NCI-H82 treated with DMSO at 0.1 percent for 48 hours (cell line): Measurements from ENCODE around the gene RASSF6.
"Not testable (repeated sequence)": the region's sequence is repeated elsewhere in the genome, so short reads cannot be mapped to it uniquely, and the experiment has no call there.

ENCODE experiments used
- DNase-seq: peaks from one replicate; lab custom pipeline; 2025; ENCODE audit not compliant: unreplicated experiment; lab: John Stamatoyannopoulos, UW

The RASSF6 gene, protein sequence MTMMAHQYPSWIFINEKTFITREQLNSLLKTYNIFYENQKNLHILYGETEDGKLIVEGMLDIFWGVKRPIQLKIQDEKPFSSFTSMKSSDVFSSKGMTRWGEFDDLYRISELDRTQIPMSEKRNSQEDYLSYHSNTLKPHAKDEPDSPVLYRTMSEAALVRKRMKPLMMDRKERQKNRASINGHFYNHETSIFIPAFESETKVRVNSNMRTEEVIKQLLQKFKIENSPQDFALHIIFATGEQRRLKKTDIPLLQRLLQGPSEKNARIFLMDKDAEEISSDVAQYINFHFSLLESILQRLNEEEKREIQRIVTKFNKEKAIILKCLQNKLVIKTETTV

DNA sequence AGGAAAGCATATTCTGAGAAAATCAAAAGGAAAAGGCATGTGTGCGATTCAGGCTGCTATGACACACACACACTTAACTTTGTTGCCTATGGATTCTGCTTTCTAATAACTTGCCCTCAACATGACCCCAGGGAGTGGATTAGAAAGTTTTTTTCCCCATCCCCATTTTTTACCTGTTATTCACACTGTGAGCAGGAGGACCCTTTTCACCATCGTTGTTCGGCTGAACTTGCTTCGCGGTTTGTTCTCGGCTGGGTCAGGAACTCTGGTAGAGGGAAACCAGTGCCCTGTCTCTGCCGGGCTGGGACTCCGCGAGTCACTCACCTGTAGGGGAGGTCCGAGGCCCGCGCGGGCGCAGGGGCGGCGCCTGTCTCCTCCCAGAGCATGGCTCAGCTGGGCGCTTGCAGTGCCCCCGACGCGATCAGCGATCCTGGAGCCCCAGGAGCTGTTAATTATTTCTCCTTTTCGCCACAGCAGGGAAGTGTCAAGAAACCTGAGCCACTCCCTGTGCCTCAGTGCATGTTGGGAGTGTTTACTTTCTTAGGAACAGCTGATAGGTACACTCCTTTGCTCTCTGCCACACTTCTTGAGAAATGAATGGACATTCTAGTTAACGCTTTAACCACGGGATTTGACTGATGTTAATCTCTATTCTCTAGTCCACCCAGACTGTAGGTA is at the start of gene RASSF6:
Gene RASSF6, minus strand, starts transcription at position 322 of the 678 bp plus-strand sequence. CDS start 8,641 bp downstream, outside the sequence.
- DNase-seq, result no peak

- DNase-seq, result no peak
Measured at GRCh38 chr4:73669410-73670183, 49.4 kb upstream of the RASSF6 start.

DNA sequence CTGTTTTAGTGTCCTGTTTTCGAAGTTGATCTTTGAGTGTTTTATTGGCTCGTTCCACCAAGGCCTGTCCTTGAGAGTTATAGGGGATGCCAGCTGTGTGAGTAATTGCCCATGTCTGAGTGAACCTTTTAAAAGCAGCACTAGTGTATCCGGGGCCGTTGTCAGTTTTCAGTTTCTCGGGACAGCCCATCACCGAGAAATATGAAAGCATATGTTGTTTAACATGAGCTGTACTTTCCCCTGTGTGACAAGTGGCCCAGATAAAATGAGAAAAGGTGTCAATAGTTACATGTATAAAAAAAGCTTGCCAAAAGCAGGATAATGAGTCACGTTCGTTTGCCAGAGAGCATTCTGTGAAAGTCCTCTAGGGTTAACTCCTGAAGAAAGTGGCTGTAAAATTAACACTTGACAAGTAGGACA is 48.6 kb upstream of the RASSF6 start:
- no peak for DNase-seq

- not testable (repeated sequence) for DNase-seq
Measured at GRCh38 chr4:73665924-73666323, 45.7 kb upstream of the RASSF6 start.

GRCh38 chr4:73664470-73664869 is 44.2 kb upstream of the RASSF6 start:
- DNase-seq, result no peak

DNA sequence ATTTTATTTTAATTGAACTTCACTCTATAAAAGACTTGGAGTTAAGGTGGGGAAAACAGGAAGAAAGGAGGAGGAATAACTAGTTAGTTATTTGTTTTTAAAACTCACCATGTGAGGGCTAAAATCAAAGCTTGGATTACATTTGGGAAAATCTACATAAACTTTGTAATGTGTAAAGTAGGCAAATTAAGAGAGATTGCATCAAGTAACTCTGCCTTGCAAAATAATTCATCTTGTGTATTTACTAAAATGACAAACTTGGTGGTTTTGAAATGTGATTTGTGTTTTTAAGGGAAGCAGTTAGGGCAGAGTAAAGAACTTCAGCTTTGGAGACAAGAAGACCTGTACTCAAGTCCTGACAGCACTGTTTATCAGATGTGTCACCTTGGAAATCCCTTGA is 43.3 kb upstream of the RASSF6 start:
- DNase-seq, result no peak

GRCh38 chr4:73662709-73663546 is 42.7 kb upstream of the RASSF6 start:
- DNase-seq, result peak; percentile 25

DNA sequence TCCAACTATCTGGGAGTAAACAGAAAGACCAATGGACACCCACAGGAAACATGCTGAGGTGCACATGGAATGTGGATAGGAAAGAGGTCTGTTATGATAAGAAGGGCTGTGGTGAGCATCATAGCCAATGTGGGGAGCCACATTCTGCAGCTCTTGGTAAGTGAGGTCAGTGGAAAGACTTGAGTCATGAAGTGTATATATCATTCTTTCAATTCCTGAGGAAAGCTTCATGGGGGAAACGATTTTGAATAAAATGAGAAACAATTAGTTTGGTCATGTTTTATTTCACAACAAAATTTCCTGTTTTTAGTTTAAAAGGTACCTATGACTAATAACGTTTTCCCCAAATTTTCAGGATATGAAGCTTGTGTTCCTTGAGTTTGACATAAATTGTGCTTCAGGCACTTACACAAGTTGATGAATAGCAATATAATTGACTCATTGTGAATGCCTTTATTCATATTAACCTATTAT is 41.4 kb upstream of the RASSF6 start:
- DNase-seq, result no peak

DNA sequence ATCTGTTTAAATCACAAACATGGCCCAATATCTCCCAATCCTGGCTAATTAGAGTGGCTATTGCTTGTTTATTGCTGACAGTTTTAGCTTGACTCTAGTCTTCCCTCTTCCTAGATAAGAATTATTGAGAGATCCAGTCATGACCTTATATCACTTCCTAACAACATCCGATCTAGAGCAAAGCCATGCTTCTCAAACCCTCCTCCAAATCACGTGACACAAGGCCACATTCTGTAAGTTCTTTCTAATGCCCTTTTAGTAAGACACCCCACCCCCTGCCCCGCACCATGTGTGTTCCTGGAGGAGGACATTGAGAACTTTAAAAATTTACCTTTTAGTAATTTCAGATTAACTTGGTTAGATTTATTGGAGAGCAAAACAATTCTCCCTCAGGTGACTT is 40.6 kb upstream of the RASSF6 start:
- no peak for DNase-seq

GRCh38 chr4:73653695-73654106 is 33.5 kb upstream of the RASSF6 start:
- peak; percentile 14 for DNase-seq

- no peak for DNase-seq
Measured at GRCh38 chr4:73650250-73650649, 30.0 kb upstream of the RASSF6 start.

DNA sequence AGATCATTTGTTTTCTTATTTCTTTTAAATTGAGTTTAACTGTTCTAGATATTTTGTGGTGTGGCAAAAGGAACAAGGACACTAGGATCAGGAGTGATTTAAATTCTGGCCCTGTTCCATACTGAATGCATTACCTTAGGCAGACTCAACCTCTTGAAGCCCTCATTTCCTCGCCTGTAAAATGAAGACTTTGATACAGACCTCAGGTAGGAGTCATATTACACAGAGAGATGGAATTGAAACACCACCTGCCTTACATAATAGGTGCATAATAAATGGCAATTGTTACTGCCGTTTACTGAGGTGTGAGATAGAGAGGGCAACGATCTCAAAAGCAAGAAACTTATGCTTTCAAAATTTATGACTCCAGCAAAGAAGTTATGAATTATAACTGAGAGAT is 28.2 kb upstream of the RASSF6 start:
- no peak for DNase-seq

DNA sequence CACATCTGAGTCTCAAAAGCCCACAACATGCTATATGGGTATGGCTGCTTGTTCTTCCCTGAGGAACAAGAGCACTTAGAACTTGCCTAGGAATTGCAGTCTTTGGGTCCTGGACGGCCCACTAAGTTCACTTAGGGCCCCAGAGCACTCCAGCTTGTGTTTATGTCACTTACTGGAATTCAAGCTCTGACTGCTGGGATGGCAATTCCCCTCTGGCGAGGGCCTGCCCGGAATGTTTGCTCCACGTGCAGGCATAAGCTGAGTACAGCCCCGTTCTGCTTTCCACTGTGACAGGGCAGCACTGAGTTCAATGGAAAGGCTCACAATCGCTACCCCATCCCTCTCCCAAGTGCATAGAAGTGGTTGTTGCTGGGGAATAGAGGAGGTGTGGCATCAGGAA is 25.9 kb upstream of the RASSF6 start:
- no peak for DNase-seq

- DNase-seq, result no peak
Measured at GRCh38 chr4:73631565-73632226, 11.5 kb upstream of the RASSF6 start.

DNA sequence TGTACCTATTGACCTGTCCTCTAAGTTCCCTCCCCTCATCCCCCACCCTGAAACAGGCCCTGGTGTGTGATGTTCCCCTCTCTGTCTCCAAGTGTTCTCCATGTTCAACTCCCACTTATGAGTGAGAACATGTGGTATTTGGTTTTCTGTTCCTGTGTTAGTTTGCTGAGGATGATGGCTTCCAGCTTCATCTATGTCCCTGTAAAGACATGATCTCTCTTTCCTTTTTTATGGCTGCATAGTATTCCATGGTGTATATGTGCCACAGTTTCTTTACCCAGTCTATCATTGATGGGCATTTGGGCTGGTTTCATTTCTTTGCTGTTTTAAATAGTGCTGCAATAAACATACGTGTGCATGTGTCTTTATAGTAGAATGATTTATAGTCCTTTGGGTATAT is 8.6 kb upstream of the RASSF6 start:
- not testable (repeated sequence) for DNase-seq

DNA sequence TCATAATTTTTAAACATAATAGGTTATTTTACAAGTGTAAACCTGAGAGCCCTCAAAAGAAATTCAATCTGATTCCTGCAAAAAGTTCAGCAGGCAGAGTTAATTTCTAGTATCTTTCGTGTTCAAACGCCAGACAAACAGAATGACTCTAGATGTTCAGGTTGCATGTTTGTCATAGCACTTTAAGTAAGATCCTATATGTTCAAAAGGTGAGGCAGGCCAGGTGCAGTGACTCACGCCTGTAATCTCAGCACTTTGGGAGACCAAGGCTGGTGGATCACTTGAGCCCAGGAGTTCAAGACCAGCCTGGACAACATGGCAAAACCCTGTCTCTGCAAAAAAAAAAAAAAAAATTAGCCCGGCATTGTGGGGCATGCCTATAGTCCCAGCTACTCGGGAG is 1.1 kb upstream of the RASSF6 start:
- DNase-seq, result no peak

DNA sequence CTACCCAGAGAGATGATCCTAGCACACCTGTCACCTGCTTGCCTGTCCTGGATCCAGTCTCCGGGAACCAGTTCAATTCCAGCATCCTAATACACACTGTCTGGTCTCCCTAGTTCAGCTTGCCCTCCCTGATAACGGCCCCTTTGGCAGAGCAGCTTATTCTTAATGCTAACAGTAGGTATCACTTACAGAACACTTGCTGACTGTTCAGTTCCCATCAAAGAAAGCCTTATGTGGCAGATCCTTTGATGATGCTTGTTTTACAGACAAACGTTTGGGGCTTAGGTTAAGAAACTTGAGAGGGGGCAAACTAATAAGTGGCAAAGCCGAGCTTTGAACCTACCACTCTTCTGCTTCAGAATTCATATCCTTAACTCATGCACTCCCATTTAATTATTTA is 890 bp downstream of the RASSF6 start:
- no peak for DNase-seq

- no peak for DNase-seq
Measured at GRCh38 chr4:73617256-73617655, 3.0 kb downstream of the RASSF6 start.

GRCh38 chr4:73615613-73616012 is 4.6 kb downstream of the RASSF6 start:
- DNase-seq, result no peak

GRCh38 chr4:73614311-73614867 is 5.8 kb downstream of the RASSF6 start:
- DNase-seq, result no peak
